Measurements from ENCODE around the gene ERN1. TPM values are rescaled to one million over a fixed set of nuclear protein-coding genes. Genes with fewer than 3 reads are reported as not detected.

ERN1 gene
- total and polyA plus RNA-seq, 2 experiments from 2014 or later = 8.9 to 12.4 TPM

GRCh38 chr17:64145375-64145750 lies 15.4 kb upstream of the ERN1 start:
- peak; percentile 2 for TF ChIP-seq CTCF (IDR thresholded peaks at IDR 0.05; ENCODE audit: low read depth, low read length)
- peak overlapping the region; percentile 96 for H3K27ac ChIP-seq
- no peaks in the 10 kb centered on the region for H3K27me3 ChIP-seq
- H3K4me3 ChIP-seq = peak overlapping the region; percentile 45
- peaks cover 9% of the 10 kb centered on the region for H3K4me1 ChIP-seq (ENCODE audit: low read depth)
- no peaks in the 10 kb centered on the region for H3K9me3 ChIP-seq (ENCODE audit: low read depth)
- DNase-seq (ENCODE audit: low read depth in 1 of 2, low spot score in 1 of 2) = no peak
- H3K36me3 ChIP-seq = peaks cover 8% of the 10 kb centered on the region

GRCh38 chr17:64139542-64139941 lies 9.6 kb upstream of the ERN1 start:
- no peaks in the 10 kb centered on the region for H3K4me1 ChIP-seq (ENCODE audit: low read depth)
- H3K27ac ChIP-seq = no peak overlapping the region
- H3K9me3 ChIP-seq (ENCODE audit: low read depth) = no peaks in the 10 kb centered on the region
- no peak for TF ChIP-seq CTCF (IDR thresholded peaks at IDR 0.05; ENCODE audit: low read depth, low read length)
- no peak overlapping the region for H3K4me3 ChIP-seq
- no peaks in the 10 kb centered on the region for H3K27me3 ChIP-seq
- H3K36me3 ChIP-seq = no peaks in the 10 kb centered on the region
- DNase-seq (ENCODE audit: low read depth in 1 of 2, low spot score in 1 of 2) = no peak

- no peaks in the 10 kb centered on the region for H3K27me3 ChIP-seq
- no peaks in the 10 kb centered on the region for H3K9me3 ChIP-seq (ENCODE audit: low read depth)
- H3K36me3 ChIP-seq = no peaks in the 10 kb centered on the region
- DNase-seq (ENCODE audit: low read depth in 1 of 2, low spot score in 1 of 2) = no peak
- no peaks in the 10 kb centered on the region for H3K4me1 ChIP-seq (ENCODE audit: low read depth)
- H3K4me3 ChIP-seq = no peak overlapping the region
- no peak for TF ChIP-seq CTCF (IDR thresholded peaks at IDR 0.05; ENCODE audit: low read depth, low read length)
- H3K27ac ChIP-seq = no peak overlapping the region
Measured at GRCh38 chr17:64138441-64138840, 8.5 kb upstream of the ERN1 start.

GRCh38 chr17:64135000-64135399 lies 5.1 kb upstream of the ERN1 start:
- Histone ChIP-seq H3K4me1 (ENCODE audit: low read depth) (no peaks in the 10 kb centered on the region), H3K4me3 (no peak overlapping the region), H3K27ac (no peak overlapping the region), H3K36me3 (no peaks in the 10 kb centered on the region), H3K9me3 (ENCODE audit: low read depth) (no peaks in the 10 kb centered on the region), H3K27me3 (no peaks in the 10 kb centered on the region)
- TF ChIP-seq CTCF (IDR thresholded peaks at IDR 0.05; ENCODE audit: low read depth, low read length) = no peak
- DNase-seq (ENCODE audit: low read depth in 1 of 2, low spot score in 1 of 2) = no peak

- H3K27ac ChIP-seq = no peak overlapping the region
- no peak for TF ChIP-seq CTCF (IDR thresholded peaks at IDR 0.05; ENCODE audit: low read depth, low read length)
- DNase-seq (ENCODE audit: low read depth in 1 of 2, low spot score in 1 of 2) = no peak
- no peak overlapping the region for H3K4me3 ChIP-seq
- H3K9me3 ChIP-seq (ENCODE audit: low read depth) = no peaks in the 10 kb centered on the region
- H3K27me3 ChIP-seq = no peaks in the 10 kb centered on the region
- no peaks in the 10 kb centered on the region for H3K4me1 ChIP-seq (ENCODE audit: low read depth)
- H3K36me3 ChIP-seq = no peaks in the 10 kb centered on the region
Measured at GRCh38 chr17:64134216-64134970, 4.4 kb upstream of the ERN1 start.

Measured in cardiac muscle cell (in vitro differentiated cells and primary cell).